PFSK-1 (cell line): ENCODE measurements around the gene MAIP1.

Source experiments
- FOXP2 ChIP-seq: optimal IDR thresholded peaks from 2 replicates; pipeline ENCODE3; 2011; ENCODE audit warnings: borderline replicate concordance, control low read depth, inconsistent platforms; ENCODE audit not compliant: insufficient read depth; ENCODE audit errors: extremely low read length, extremely low read depth
- POLR2AphosphoS5 ChIP-seq: IDR thresholded peaks from 2 replicates; pipeline ENCODE4 v1.6.1; 2012; ENCODE audit warnings: low read depth, mild to moderate bottlenecking, control low read depth, low read length, moderate library complexity
- SIN3A ChIP-seq: IDR thresholded peaks from 2 replicates; pipeline ENCODE4 v1.6.1; 2012; ENCODE audit warnings: mild to moderate bottlenecking, low read length, moderate library complexity, borderline replicate concordance; ENCODE audit not compliant: insufficient read depth
- TAF1 ChIP-seq: IDR thresholded peaks from 2 replicates; pipeline ENCODE4 v1.6.1; 2012; ENCODE audit warnings: low read length, control low read depth, borderline replicate concordance; ENCODE audit not compliant: insufficient read depth
- TF ChIP-seq, protein P1 (sequence below), 2 experiments: IDR thresholded peaks; 2 replicates each; pipeline versions ENCODE4 v1.6.1 to v1.8.0; 2011 to 2012; ENCODE audit warnings: low read depth in 2 of 2, low read length in 2 of 2, control low read depth in 1 of 2, inconsistent platforms in 1 of 2, mild to moderate bottlenecking in 1 of 2, moderate library complexity in 1 of 2; ENCODE audit not compliant: insufficient read depth in 1 of 2

MAIP1 gene

DNA sequence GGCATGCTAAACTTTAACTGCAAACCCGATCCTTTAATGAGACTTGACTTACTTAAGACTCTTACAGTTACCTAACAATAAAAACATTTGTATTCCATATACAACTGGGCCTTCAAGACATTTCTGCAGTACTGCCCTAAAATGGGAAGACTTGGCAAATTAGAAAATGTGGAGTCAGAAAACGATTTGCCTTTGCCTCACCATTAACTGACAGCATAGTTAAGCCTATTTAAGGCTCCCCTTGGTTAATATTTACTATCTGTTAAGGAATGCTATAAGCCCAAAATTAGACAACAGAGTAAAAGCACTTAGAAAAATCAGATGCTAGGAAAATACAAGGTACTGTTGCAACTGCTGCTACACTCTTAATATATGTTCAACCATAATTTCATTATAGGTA, 18.8 kb upstream of the MAIP1 start:
- TF ChIP-seq SIN3A (no peak), FOXP2 (no peak), POLR2AphosphoS5 (no peak), TAF1 (no peak)
- TF ChIP-seq, protein P1, sequence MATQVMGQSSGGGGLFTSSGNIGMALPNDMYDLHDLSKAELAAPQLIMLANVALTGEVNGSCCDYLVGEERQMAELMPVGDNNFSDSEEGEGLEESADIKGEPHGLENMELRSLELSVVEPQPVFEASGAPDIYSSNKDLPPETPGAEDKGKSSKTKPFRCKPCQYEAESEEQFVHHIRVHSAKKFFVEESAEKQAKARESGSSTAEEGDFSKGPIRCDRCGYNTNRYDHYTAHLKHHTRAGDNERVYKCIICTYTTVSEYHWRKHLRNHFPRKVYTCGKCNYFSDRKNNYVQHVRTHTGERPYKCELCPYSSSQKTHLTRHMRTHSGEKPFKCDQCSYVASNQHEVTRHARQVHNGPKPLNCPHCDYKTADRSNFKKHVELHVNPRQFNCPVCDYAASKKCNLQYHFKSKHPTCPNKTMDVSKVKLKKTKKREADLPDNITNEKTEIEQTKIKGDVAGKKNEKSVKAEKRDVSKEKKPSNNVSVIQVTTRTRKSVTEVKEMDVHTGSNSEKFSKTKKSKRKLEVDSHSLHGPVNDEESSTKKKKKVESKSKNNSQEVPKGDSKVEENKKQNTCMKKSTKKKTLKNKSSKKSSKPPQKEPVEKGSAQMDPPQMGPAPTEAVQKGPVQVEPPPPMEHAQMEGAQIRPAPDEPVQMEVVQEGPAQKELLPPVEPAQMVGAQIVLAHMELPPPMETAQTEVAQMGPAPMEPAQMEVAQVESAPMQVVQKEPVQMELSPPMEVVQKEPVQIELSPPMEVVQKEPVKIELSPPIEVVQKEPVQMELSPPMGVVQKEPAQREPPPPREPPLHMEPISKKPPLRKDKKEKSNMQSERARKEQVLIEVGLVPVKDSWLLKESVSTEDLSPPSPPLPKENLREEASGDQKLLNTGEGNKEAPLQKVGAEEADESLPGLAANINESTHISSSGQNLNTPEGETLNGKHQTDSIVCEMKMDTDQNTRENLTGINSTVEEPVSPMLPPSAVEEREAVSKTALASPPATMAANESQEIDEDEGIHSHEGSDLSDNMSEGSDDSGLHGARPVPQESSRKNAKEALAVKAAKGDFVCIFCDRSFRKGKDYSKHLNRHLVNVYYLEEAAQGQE (IDR thresholded peaks at IDR 0.05; ENCODE audit: insufficient read depth in 1 of 2, low read depth in 2 of 2, low read length in 2 of 2) = no peak

DNA sequence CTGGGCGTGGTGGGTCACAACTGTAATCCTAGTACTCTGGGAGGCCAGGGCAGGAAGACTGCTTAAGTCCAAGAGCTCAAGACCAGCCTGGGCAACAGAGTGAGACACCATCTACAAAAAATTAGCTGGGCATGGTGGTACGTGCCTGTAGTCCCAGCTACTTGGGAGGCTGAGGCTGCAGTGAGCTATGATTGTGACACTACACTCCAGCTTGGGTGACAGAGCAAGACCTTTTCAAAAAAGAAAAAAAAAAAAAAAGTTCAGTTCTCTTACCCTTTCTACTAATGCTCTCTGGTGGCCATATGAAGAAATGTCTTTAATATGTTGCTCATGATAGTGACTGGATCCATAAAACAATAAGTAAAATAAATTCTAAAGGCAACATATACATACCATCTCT, 15.0 kb upstream of the MAIP1 start:
- no peak for TF ChIP-seq TAF1
- TF ChIP-seq, protein P1 (IDR thresholded peaks at IDR 0.05; ENCODE audit: insufficient read depth in 1 of 2, low read depth in 2 of 2, low read length in 2 of 2) = no peak

DNA sequence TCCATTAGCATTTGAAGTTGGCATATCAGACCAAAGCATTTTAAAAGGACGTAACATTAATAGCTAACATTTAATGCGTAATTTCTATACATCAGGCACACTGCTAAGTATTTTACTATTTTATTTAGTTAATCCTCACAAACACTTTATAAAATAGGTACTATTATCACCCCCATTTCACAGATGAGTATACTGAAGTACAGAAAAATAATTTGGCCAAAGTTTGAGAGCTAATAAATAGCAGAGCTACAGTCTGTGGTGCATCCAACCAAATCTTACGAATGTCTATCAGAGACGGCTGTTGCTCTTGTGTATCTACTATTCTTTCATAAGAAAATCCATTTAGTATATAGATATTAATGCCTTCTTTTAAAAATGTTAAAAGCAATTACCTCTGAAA, 12.0 kb upstream of the MAIP1 start:
- no peak for TF ChIP-seq POLR2AphosphoS5

DNA sequence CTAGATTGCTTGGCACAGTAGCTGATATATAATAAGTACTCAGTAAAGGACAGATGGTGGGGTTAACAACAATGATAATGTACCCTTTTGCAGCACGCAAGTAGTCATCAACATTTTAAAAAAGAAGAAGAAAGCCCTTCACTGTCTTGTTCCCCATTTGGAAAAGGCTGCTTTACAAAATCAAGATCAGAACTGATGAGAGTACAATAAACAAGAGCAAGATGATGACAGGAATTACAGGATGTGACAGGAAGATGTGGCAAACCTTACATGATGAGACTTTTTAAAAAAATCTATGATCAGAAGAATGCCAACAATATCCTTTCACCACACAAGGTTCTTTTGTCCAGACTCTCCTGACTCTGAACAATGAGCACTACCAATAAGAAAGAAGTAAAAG, 9.2 kb upstream of the MAIP1 start:
- TF ChIP-seq, protein P1 (IDR thresholded peaks at IDR 0.05; ENCODE audit: insufficient read depth in 1 of 2, low read depth in 2 of 2, low read length in 2 of 2) = no peak
- TF ChIP-seq SIN3A = no peak
- no peak for TF ChIP-seq FOXP2
- TF ChIP-seq TAF1 = no peak
- no peak for TF ChIP-seq POLR2AphosphoS5

DNA sequence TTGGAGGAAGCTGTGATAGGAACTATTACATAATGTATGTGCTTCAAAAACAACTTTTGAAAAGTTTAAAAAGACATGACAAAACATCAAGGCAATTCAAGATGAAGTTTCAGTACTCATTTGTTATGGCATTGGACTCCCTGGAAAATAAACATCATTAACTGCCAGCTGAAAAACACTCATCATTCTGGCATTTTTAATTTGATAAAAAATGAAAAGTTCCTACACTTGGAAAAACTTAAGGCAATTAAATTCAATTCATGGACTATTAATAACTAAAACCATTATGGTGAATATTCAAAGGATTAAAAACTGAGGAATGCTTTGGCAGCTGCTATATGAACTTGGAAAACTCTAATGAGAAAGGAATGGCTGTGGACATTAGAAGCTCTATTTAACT, 8.5 kb upstream of the MAIP1 start:
- TF ChIP-seq SIN3A = no peak
- TF ChIP-seq, protein P1 (IDR thresholded peaks at IDR 0.05; ENCODE audit: insufficient read depth in 1 of 2, low read depth in 2 of 2, low read length in 2 of 2) = no peak
- TF ChIP-seq TAF1 = no peak
- TF ChIP-seq POLR2AphosphoS5 = no peak
- no peak for TF ChIP-seq FOXP2
